Measurements from ENCODE around the gene ZNF362.
"Not testable (repeated sequence)": the region's sequence is repeated elsewhere in the genome, so short reads cannot be mapped to it uniquely, and the experiment has no call there.

Gene ZNF362, protein sequence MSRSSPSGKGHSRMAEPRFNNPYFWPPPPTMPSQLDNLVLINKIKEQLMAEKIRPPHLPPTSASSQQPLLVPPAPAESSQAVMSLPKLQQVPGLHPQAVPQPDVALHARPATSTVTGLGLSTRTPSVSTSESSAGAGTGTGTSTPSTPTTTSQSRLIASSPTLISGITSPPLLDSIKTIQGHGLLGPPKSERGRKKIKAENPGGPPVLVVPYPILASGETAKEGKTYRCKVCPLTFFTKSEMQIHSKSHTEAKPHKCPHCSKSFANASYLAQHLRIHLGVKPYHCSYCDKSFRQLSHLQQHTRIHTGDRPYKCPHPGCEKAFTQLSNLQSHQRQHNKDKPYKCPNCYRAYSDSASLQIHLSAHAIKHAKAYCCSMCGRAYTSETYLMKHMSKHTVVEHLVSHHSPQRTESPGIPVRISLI

DNA sequence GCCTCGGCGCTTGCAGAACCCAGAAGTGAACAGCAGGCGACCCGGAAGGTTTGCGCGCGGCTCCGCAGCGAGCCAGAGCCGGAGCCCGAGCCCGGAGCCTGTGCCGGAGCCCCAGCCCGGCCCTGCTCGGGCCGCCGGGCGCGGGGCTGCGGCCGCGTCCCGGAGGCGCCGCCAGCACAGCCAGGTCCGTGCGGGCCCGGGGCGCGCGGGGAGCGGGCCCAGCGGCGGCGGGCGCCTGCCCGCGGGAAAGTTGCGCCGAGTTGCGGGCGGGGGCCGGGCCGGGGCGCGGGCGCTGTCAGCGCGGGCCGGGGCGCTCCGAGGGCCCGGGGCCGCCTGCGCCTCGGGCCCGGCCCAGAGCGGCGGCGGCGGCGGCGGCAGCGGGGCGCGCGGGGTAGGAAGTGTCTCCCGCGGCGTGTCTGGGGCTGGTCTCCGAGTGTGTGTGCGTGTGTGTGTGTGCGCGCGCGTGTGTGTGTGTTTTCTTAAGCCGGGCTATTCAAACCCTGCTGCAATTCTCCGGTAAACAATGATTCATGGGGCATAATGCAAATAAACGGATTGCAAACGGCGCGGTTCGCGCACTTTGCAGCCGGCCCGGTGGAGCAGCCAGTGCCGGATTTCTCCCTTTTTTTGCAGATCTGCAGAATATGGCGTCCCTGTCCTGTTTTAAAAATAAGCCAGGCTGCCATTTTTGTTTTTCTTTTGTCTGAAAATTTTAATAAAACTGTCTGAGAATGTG, at the start of gene ZNF362:
TSS of gene ZNF362 (plus strand) at position 22 of the 736 bp plus-strand sequence. CDS start 14,083 bp downstream, outside the sequence.
- DNase-seq: peak; percentile 72

DNA sequence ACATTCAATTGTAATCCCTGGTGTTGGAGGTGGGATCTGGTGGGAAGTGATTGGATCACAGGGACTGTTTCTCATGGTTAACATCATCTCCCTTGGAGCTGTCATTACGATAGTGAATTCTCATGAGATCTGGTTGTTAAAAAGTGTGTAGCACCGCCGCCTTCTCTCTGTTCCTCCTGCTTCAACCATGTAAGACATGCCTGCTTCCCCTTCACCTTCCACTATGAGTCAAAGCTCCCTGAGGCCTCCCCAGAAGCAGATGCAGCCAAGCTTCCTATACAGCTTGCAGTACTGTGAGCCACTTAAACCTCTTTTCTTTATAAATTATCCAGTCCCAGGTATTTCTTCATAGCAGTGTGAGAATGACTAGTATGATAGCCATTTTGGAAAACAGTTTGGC, 44.3 kb upstream of the ZNF362 start:
- no peak for DNase-seq

DNA sequence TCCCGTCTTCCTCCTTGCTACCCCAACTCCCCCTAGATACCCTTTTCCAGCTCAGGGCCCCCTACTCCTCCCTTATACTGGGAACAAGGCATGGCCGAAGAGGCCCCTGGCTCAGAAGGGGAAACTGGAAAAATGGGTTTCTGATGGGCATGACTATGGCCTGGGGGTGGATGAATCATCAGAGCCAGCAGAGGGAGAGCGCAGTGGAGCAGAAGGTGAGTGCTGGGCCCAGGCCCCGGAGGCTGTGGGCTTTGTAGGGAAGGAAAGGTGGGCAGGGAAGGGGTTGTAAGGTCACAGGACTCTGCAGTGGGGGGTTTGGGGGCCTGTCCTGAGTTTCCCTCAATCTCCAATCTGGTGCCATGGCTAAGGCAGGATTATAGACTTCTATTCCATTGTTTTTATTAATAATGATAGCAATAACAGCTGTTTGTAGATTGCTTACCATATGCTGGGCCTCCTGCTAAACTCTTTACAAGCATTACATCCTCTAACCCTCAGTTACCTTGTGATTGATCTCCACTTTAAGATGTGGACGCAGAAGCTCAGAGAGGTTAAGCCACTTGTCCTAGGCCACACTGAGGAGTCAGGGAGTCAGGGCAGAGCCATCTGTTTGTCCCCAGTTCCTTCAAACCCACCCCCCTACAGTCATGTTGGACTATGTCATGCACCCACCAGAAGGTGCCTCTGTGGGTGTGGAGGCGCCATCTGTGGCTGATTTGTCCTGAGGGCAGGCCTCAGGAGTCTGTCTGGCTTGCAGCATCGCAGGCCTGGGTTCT, 36.2 kb upstream of the ZNF362 start:
- DNase-seq: no peak

DNA sequence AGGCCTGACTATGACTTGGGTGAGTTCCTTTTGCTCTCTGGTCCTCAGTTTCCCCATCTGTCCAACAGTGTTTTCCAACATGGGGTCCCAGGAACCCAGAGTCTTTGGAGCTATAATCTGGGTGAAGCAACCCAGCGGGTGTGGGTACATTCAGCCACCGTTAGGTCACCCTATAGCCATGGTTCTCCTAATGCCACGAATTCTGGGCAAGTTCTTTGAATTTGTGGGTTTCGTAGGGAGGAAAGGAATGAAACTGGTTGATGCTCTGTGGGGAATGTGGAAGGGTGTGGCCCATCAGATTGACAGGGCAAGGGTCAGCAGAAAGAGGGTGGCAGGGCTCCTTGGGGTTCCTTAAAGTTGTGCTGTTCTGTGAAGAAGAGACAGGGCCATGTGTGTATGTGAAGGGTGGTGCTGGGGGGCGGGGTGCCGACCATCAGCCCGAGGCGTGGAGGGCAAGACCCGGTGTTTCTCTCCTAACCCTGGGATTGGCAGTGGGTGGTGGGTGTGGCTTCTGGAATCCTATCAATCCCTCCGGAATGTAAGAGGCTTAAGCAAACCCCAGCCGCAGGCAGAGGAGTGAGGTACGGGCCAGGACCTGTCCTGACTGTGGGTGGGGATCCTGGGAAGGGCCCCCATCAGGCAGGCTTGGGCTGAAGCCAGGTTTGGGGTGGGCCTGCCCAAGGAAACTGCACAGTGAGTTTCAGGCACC, 35.5 kb upstream of the ZNF362 start:
- no peak for DNase-seq

DNA sequence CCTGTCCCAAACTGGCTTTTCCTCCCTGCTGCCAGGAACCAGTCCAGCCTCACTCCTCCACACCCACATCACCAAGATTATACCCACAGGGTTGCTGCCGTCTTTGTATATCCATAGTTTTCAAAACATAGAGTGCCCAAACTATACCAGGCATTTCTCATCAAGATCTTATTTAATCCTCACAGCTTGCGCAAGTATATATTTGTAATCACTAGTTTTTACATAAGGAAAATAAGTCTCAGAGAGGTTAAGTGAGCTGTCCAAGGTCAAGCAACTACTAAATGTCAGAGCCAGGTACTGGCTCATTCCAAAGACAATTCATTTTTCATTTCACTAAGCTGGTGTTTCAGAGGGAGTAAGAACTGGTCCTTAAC, 34.9 kb upstream of the ZNF362 start:
- no peak for DNase-seq

DNA sequence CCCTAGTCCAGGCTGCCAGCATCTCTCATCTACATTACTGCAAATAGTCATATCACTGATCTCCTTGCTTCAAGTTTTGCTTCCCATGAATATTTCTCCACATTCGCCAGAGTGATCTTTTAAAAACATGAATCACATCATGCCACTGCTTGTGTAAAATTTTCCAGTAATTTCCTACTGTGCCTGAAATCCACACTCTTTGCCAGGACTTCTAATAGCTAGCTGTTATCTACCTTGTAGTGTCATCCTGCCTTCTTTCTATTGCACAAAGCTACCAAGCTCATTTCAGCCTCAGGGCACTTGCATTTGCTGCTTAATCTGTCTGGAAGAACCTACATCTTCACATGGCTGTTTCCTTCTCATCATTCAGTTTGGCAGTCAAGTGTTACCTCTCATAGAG, 33.9 kb upstream of the ZNF362 start:
- no peak for DNase-seq

DNA sequence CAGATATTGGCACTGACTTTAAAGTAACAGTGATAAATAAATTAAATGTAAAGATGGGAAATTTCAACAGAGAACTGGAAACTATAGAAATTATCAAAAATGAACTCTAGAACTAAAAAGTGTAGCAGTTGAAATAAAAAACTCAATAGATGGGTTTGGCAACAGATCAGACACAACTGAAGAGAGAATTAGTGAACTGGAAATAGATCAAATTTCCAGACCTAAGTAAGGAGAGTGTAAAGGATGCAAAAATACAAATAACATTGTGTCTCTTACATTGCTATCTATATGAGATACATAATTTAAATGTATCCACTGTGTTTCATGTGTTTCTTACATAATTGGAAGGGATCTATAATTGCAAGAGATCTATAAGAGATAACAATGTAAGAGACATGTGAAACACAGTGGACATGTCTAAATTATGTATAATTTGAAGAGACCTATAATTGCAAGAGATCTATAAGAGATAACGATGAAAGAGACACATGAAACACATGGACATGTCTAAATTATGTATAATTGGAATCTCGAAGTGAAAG, 32.1 kb upstream of the ZNF362 start:
- DNase-seq: no peak

DNA sequence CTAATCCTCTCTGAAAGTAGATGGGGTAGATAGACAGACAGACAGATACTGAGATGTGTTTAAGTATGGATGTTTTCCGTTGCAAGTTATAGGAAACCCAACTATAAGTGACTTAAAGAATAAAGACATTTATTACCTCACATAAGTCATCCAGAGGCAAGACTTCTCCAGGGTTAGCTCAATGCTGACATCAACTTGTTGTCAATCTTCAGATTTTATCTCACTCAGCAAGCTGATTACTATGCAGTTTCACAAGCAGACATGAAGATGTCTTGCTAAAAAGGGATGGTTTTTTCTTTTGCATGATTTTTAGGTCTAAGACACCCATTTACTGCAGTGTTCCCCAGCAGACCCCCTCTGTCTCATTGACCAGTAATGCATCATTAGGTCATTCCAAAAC, 30.7 kb upstream of the ZNF362 start:
- no peak for DNase-seq

DNA sequence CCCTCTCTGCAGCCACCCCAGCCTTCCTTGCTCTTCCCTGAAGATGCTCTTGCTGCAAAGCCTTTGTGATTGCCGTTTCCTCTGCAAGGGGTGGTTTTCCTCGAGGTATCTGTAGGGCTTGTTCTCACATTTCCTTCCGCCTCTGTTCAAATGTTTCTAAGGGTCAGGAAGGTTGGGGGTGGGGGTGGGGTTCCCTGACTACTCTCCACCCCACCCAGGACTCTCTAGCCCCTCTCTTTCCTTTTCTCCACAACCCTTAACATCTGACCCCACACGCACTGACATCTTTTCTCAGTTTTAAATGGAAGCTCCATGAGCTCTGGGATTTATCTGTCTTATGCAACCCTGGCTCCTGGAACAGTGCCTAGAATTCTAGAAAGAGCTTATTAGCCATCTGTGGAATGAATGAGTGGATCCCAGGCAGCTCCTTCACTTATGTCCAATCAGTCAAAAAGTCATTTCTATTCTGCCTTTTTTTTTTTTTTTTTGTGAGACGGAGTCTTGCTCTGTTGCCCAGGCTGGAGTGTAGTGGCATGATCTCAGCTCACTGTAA, 27.3 kb upstream of the ZNF362 start:
- DNase-seq: no peak

DNA sequence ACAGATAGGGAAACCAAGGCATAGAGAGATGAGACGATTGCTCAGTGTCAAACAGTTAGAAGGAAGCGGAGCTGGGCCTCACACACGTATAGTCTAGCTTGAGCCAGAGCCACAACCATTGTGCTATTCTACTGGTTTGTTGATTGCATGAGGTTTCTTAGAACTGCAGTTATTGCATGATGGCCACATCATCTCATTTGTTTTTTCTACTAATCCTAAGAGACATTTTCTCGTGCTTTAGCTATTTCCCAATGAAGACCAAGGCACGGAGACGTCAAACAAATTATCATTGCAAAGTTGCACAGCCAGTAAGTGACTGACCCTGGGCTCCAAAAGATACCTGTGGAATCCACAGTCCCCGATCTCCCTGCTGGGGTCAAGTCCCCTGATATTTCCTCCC, 25.1 kb upstream of the ZNF362 start:
- DNase-seq: no peak

DNA sequence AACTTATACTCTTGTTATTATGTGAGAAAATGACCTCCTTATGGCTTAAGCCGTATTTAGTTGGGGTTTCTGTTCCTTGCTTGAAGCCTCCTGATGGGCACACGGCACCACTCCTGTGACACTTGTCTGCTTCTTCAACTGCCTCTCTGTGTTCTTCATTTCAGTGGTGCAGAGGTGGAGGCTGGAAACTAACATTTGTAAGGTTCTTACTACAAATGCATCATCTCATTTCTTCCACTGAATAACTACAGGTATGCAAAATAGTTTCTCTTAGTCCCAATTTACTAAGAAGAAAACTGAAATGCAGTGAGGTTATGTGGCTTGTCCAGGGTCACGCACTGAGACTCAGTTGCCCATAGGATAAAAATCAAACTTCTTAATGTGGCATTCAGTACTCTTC, 23.6 kb upstream of the ZNF362 start:
- no peak for DNase-seq

DNA sequence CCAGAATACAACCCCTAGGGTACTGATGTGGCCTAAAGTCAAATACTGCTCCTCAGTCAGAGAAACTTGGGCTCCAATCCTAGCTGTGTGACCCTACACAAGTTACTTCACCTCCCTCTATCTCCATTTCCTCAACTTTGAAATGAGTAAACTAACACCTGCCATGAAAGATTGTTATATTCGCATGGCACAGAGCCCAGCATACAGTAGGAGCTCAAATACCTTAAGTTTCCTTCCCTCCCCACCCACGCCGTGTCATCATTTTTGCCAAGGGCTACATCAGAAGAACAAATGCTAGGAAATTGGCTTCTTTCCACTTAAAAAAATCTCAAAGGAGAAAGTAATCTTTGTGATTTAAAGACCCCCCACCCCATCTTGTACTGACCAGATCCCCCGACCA, 22.2 kb upstream of the ZNF362 start:
- no peak for DNase-seq

DNA sequence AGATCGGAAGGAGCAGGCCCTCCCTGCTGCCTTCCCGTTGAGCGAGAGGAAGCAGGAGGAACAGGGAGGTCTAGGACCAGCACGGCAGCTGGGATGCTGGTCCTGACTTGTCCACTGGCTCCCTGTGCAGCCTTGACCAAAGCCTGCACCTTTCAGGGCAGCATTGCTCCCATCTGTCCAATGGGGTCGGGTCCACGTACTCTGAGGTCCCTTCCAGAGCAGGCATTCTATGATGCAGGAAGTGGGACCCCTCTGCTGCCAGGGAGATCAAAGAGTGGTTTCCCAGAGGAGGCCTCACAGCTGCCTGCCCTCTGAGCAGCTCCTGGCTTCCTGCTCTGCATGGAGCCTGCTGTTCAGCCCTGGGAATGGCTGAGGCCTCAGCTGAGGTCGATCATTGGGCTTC, 21.7 kb upstream of the ZNF362 start:
- no peak for DNase-seq

DNA sequence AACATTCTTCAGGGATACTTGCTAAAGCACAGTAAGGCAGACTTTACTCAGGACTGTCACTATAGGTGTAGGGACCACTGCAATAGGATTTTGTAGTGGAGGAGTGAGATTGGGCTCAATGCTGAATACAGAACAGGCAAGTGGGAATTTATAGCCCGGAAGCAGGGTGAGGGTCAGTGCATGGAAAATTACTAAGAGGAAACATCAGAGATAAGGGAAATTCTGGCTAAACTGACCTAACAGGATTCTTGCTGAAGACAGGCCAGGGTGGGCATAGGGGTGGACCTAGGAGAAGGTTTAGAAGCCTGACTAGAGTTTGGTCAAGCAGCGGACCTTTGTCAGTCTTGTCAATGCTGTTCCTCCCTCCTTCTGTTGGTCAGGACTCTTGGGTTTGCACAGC, 20.8 kb upstream of the ZNF362 start:
- DNase-seq: no peak

DNA sequence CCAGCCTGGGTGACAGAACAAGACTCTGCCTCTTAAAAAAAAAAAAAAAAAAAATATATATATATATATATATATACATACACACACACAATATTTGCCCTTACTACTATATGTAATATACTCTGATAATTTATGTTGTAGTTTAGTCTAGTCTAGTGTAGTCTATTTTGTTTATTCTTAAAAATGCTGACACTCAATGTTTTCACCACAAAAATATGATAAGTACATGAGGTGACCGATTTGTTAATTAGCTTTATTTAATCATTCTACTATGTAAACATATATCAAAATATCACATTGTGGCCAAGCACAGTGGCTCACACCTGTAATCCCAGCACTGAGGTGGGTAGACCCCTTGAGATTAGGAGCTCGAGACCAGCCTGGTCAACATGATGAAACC, 19.8 kb upstream of the ZNF362 start:
- no peak for DNase-seq

DNA sequence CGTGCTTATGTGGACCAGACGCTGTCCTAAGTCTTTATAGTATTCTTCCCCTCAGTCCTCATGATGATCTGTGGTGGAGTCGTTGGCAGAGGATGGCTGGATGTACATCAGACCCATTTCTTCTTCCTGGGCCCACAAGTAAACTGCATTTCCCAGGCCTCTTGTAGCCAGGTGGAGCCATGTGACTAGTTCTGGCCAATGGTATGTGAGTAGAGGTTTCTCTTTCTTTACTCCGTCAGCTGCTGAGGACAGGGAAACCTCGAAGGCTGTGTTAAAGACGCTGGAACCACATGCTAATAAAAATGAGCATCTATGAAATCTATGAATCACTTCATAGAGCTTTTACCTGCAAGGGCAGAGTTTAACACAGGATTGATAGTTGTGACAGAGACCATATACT, 18.7 kb upstream of the ZNF362 start:
- no peak for DNase-seq

DNA sequence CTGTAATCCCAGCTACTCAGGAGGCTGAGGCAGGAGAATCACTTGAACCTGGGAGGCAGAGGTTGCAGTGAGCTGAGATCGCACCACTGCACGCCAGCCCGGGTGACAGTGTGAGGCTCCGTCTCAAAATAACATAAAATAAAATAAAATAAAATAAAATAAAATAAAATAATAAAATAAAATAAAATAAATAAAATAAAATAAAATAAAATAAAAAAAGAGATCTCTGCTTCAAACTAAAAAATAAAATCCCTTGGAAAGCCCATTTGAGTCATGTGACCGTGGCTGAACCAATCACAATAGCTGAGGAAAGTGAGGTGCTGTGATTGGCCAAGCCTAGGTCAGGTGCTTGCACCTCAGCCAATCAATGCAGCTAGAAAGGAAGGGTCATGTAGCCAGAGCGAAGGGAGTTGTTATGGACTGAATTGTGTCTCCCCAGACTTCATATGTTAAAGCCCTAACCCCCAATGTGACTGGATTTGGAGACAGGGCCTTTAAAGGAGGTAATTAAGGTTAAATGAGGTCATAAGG, 18.0 kb upstream of the ZNF362 start:
- not testable (repeated sequence) for DNase-seq

DNA sequence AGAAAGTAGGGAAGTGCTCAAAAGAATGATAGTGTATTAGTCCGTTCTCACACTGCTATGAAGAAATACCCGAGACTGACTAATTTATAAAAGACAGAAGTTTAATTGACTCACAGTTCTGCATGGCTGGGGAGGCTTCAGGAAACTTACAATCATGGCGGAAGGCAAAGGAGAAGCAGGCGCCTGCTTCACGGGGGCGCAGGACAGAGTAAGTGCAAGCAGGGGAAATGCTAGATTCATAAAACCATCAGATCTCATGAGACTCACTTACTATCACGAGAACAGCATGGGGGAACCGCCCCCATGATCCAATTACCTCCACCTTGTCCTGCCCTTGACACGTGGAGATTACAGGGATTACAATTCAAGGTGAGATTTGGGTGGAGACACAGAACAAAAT, 16.9 kb upstream of the ZNF362 start:
- not testable (repeated sequence) for DNase-seq

DNA sequence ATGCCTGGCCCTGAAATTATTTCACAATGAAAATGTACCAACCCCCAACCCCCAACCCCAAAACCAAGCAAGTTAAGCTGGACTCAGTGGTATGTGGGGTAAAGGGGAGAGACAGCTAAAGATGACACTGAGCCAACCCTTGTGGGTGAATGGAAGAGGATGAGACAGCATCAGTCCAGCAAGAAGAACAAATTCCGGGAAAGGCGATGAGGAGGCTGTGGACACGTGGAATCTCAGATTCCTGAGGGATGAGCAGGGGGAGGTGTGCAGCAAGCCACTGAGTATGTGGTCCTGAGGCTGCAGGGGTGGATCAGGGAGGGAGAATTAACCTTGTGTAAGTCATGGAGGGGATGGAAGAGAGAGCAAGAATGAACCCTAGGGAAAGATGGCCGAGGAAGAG, 14.4 kb upstream of the ZNF362 start:
- no peak for DNase-seq

DNA sequence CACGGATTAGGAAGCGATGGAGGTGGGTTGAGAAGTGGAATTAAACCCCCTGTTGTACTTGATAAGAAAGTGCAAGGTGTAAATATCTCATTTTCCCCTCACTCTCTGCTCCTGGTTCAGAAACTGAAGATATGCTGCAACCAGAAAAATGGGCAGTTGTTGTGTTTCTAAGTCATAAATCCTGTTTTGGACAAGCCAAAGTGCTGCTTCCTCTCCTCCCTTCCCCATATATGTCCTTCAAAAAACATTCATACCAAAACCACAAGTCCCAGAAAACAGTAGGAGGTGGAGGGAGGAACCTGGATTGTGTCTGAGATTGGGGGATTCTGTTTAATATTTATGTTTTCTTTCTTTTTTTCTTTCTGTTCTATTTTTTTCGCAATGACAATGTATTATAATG, 13.6 kb upstream of the ZNF362 start:
- DNase-seq: no peak

DNA sequence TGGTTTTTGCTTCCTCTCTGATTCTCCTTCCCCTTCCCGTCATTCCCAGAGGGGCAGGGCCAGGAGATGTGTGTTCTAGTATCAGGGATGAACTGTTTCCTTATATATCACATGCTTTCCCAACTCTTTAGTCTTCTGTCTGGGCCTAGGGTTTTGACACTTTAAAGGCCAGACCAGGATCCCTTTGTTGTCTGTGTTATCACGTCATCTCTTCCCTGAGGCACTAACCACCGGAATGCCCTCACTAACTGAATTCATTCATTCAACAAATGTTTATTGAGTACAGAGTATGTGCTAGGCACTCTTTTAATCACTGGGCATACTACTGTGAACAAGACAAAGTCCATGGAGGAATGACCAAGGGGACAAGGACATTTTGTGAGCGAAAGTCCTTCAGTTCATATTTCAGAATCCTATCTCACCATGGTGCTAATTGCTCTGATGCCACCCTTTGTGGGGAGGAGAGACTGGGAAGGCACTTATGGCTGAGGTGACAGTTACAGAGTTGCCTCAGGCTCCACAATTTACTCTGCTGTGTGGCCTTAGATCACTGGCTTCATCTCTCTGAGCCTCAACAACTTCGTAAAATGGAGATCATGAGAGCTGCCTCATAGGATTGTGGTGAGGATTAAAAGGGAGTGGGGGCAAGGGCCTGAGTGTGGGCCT, 12.0 kb upstream of the ZNF362 start:
- DNase-seq: no peak

DNA sequence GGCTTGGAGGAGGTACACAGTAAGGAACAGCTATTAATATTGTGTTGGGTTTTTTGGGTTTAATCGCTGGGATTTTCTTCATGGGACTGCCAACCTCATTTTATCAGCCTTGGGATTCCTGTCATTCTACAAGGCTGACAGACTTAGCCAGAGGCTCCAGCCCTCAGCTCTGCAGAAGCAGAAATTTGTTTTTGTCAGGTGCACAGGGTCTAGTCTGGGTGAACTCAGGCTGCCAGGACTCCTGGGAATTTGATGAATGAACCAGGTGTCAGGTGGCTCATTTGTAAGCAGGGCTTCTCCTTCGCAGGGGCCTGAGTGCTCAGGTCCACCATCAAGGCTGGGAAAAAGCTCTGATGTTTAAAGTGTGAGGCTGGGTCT, 11.5 kb upstream of the ZNF362 start:
- no peak for DNase-seq
